Activated CD4-positive, alpha-beta T cell treated with anti-CD3 and anti-CD28 coated beads, Interleukin-2, amount 50 U/mL, for 16 hours (primary cell): ENCODE measurements around the gene UCN.
"Not testable (repeated sequence)": the region's sequence is repeated elsewhere in the genome, so short reads cannot be mapped to it uniquely, and the experiment has no call there.

Source experiments
- DNase-seq: peaks from one replicate; pipeline ENCODE4 v3.0.0-alpha.2; 2020

UCN gene

GRCh38 chr2:27308359-27308881 is at the start of gene UCN:
Gene UCN (minus strand): TSS chr2:27308445. CDS start chr2:27307895, 550 bp downstream.
- DNase-seq: no peak

GRCh38 chr2:27356382-27357181 is 48.3 kb upstream of the UCN start, which contains the start of gene GTF3C2:
Gene GTF3C2 (minus strand): TSS chr2:27356764. CDS start chr2:27343554, 13,210 bp downstream.
- peak; percentile 96 for DNase-seq

- DNase-seq: no peak
Observed at GRCh38 chr2:27356056-27356381, 47.8 kb upstream of the UCN start.

- no peak for DNase-seq
Observed at GRCh38 chr2:27354597-27354927, 46.3 kb upstream of the UCN start.

GRCh38 chr2:27353762-27354596 is 45.7 kb upstream of the UCN start:
- no peak for DNase-seq

GRCh38 chr2:27353386-27353761 is 45.1 kb upstream of the UCN start:
- DNase-seq: not testable (repeated sequence)

- peak; percentile 53 for DNase-seq
Observed at GRCh38 chr2:27351802-27352598, 43.8 kb upstream of the UCN start.

- no peak for DNase-seq
Observed at GRCh38 chr2:27350106-27350693, 42.0 kb upstream of the UCN start.

- DNase-seq: no peak
Observed at GRCh38 chr2:27347641-27348040, 39.4 kb upstream of the UCN start.

- no peak for DNase-seq
Observed at GRCh38 chr2:27336173-27336572, 27.9 kb upstream of the UCN start.

GRCh38 chr2:27335311-27335710 is 27.1 kb upstream of the UCN start:
- no peak for DNase-seq

- no peak for DNase-seq
Observed at GRCh38 chr2:27324720-27325119, 16.5 kb upstream of the UCN start.

- DNase-seq: no peak
Observed at GRCh38 chr2:27323596-27324285, 15.5 kb upstream of the UCN start.

- peak; percentile 93 for DNase-seq
Observed at GRCh38 chr2:27322766-27323595, 14.7 kb upstream of the UCN start, which contains the start of gene MPV17. Gene MPV17 (minus strand): TSS chr2:27323097. CDS start chr2:27322517, 580 bp downstream.

GRCh38 chr2:27322301-27322765 is 14.1 kb upstream of the UCN start:
- DNase-seq: no peak

- no peak for DNase-seq
Observed at GRCh38 chr2:27320958-27321543, 12.8 kb upstream of the UCN start.

GRCh38 chr2:27319839-27320238 is 11.6 kb upstream of the UCN start:
- not testable (repeated sequence) for DNase-seq

- DNase-seq: no peak
Observed at GRCh38 chr2:27316655-27317412, 8.6 kb upstream of the UCN start.

- no peak for DNase-seq
Observed at GRCh38 chr2:27315122-27315521, 6.9 kb upstream of the UCN start.

- no peak for DNase-seq
Observed at GRCh38 chr2:27314709-27315108, 6.5 kb upstream of the UCN start.
